SH-SY5Y (cell line): ENCODE results near the gene FAM83C.

Source experiments
- GATA2 ChIP-seq: IDR thresholded peaks from 2 replicates; pipeline ENCODE4 v1.6.1; 2011; ENCODE audit warnings: mild to moderate bottlenecking, low read depth, low read length
- GATA3 ChIP-seq: IDR thresholded peaks from 2 replicates; pipeline ENCODE4 v1.6.1; 2011; ENCODE audit warnings: low read depth, mild to moderate bottlenecking, low read length, moderate library complexity

GRCh38 chr20:35285806-35286076 is 6.5 kb downstream of the FAM83C start:
- TF ChIP-seq GATA2 (no peak), GATA3 (no peak)
